HCT116 (cell line): ENCODE data around the gene ZC3H7A.

Experiments
- EZH2 ChIP-seq: fragments of 200-600 bp; sonication (generic); IDR thresholded peaks from 2 replicates; pipeline ENCODE4 v1.6.1; 2017; ENCODE audit warnings: antibody characterized with exemption, mixed run types
- EZH2phosphoT487 ChIP-seq: fragments of 200-600 bp; IDR thresholded peaks from 2 replicates; pipeline ENCODE4 v1.6.1; 2018; ENCODE audit warnings: antibody characterized with exemption, borderline replicate concordance
- FOSL1 ChIP-seq: IDR thresholded peaks from 2 replicates; pipeline ENCODE4 v1.6.1; 2012; ENCODE audit warnings: low read depth
- JUND ChIP-seq: IDR thresholded peaks from 2 replicates; pipeline ENCODE4 v1.6.1; 2012
- POLR2A ChIP-seq: IDR thresholded peaks from 2 replicates; pipeline ENCODE4 v1.7.0; 2011; ENCODE audit warnings: borderline replicate concordance; ENCODE audit not compliant: insufficient read depth, insufficient read length; ENCODE audit errors: extremely low read depth
- POLR2AphosphoS5 ChIP-seq: IDR thresholded peaks from 2 replicates; pipeline ENCODE4 v1.6.1; 2011; ENCODE audit warnings: mild to moderate bottlenecking, low read depth, low read length, moderate library complexity
- RAD21 ChIP-seq: IDR thresholded peaks from 2 replicates; pipeline ENCODE4 v1.6.1; 2012; ENCODE audit warnings: low read depth, mild to moderate bottlenecking
- REST ChIP-seq: IDR thresholded peaks from 2 replicates; pipeline ENCODE4 v1.6.1; 2012; ENCODE audit warnings: low read depth
- SP1 ChIP-seq: IDR thresholded peaks from 2 replicates; pipeline ENCODE4 v1.6.1; 2012; ENCODE audit warnings: low read depth
- TCF7L2 ChIP-seq: IDR thresholded peaks from 2 replicates; pipeline ENCODE4 v1.7.0; 2011; ENCODE audit warnings: borderline replicate concordance, inconsistent platforms; ENCODE audit not compliant: insufficient read depth, insufficient read length; ENCODE audit errors: extremely low read depth
- ZFX ChIP-seq: fragments of 450-650 bp; IDR thresholded peaks from 2 replicates; pipeline ENCODE4 v1.6.1; 2017
- TF ChIP-seq, protein P1 (sequence below), 3 experiments: fragments of 200-600 bp in 1 of 3; sonication (generic) in 1 of 3; IDR thresholded peaks in 2 of 3; conservative IDR thresholded peaks in 1 of 3; 2 replicates each; pipeline ENCODE4 v1.5.1; 2012 to 2017; ENCODE audit warnings: low read depth in 2 of 3, low read length in 2 of 3, antibody characterized with exemption in 1 of 3, borderline replicate concordance in 1 of 3, control low read depth in 1 of 3, mild to moderate bottlenecking in 1 of 3, mixed read lengths in 1 of 3, mixed run types in 1 of 3, moderate library complexity in 1 of 3; ENCODE audit not compliant: insufficient read depth in 1 of 3

GRCh38 chr16:11791144-11791828 lies 5.8 kb downstream of the ZC3H7A start:
- TF ChIP-seq POLR2AphosphoS5 (no peak), TCF7L2 (no peak), ZFX (no peak), JUND (no peak), POLR2A (no peak), RAD21 (no peak), EZH2phosphoT487 (no peak), EZH2 (no peak), FOSL1 (no peak), REST (no peak), SP1 (no peak)
- TF ChIP-seq, protein P1, sequence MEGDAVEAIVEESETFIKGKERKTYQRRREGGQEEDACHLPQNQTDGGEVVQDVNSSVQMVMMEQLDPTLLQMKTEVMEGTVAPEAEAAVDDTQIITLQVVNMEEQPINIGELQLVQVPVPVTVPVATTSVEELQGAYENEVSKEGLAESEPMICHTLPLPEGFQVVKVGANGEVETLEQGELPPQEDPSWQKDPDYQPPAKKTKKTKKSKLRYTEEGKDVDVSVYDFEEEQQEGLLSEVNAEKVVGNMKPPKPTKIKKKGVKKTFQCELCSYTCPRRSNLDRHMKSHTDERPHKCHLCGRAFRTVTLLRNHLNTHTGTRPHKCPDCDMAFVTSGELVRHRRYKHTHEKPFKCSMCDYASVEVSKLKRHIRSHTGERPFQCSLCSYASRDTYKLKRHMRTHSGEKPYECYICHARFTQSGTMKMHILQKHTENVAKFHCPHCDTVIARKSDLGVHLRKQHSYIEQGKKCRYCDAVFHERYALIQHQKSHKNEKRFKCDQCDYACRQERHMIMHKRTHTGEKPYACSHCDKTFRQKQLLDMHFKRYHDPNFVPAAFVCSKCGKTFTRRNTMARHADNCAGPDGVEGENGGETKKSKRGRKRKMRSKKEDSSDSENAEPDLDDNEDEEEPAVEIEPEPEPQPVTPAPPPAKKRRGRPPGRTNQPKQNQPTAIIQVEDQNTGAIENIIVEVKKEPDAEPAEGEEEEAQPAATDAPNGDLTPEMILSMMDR (IDR thresholded peaks at IDR 0.05 in 2 of 3, conservative IDR thresholded peaks at IDR 0.05 in 1 of 3; ENCODE audit: borderline replicate concordance in 1 of 3, insufficient read depth in 1 of 3, low read depth in 2 of 3, low read length in 2 of 3) = no peak
